PC-3 (cell line): ENCODE data around the gene TNS3. TPM values are rescaled to one million over a fixed set of nuclear protein-coding genes. Genes with fewer than 3 reads are reported as not detected.

Source experiments
- ATAC-seq: fragments of 200-7000 bp; cut with Tn5 transposase; 2 replicates; pipeline ENCODE4 v1.9.1; 2020; ENCODE audit warnings: mild to moderate bottlenecking, moderate library complexity
- BruUV-seq: library from RNA; stranded (reverse); fragments of 400-500 nt; replicated peaks from 2 replicates; lab custom pipeline; 2021; lab: Mats Ljungman, UMichigan
- CTCF ChIA-PET: fragments of 300-600 bp; sonication (Branson Sonifier 250); formaldehyde crosslinking; loops from one replicate; lab custom pipeline; 2022; ENCODE audit warnings: antibody characterized with exemption; lab: Charles Lee
- POLR2A ChIA-PET: fragments of 300-600 bp; sonication (Branson Sonifier 250); formaldehyde crosslinking; loops from one replicate; lab custom pipeline; 2022; ENCODE audit warnings: antibody characterized with exemption; ENCODE audit not compliant: unreplicated experiment; lab: Charles Lee
- DNase-seq: peaks from one replicate; pipeline ENCODE4 v3.0.0-alpha.2; 2015
- H2AFZ ChIP-seq: fragments of 300-600 bp; sonication (generic); 2 replicates; pipeline ENCODE4 v1.6.0; 2016; ENCODE audit warnings: antibody characterized with exemption, low read length
- H3F3A ChIP-seq: fragments of 300-600 bp; sonication (generic); one replicate; pipeline ENCODE4 v1.6.0; 2017; ENCODE audit warnings: antibody characterized with exemption, low read length, control low read depth, mild to moderate bottlenecking; ENCODE audit not compliant: unreplicated experiment
- H3K27ac ChIP-seq: fragments of 300-600 bp; sonication (generic); 2 replicates; pipeline ENCODE4 v1.5.1; 2016; ENCODE audit warnings: mild to moderate bottlenecking, low read length
- H3K27me3 ChIP-seq: fragments of 300-600 bp; sonication (generic); 2 replicates; pipeline ENCODE4 v1.6.1; 2016; ENCODE audit warnings: low read length, mixed read lengths
- H3K36me3 ChIP-seq: fragments of 300-600 bp; sonication (generic); 2 replicates; pipeline ENCODE4 v1.6.1; 2016; ENCODE audit warnings: low read depth, mixed run types, low read length, mixed read lengths
- H3K4me1 ChIP-seq: fragments of 300-600 bp; sonication (generic); 2 replicates; pipeline ENCODE4 v1.5.1; 2016; ENCODE audit warnings: low read length; ENCODE audit not compliant: insufficient read depth
- H3K4me2 ChIP-seq: fragments of 300-600 bp; sonication (generic); 2 replicates; pipeline ENCODE4 v1.6.0; 2016; ENCODE audit warnings: low read length
- H3K4me3 ChIP-seq: fragments of 300-600 bp; sonication (generic); 2 replicates; pipeline ENCODE4 v1.5.1; 2016; ENCODE audit warnings: mild to moderate bottlenecking, low read length, mixed read lengths
- H3K79me2 ChIP-seq: fragments of 300-600 bp; sonication (generic); 2 replicates; pipeline ENCODE4 v1.6.1; 2017; ENCODE audit warnings: low read length, mixed read lengths
- H3K9ac ChIP-seq: fragments of 300-600 bp; sonication (generic); 2 replicates; pipeline ENCODE4 v1.6.0; 2016; ENCODE audit warnings: mild to moderate bottlenecking, low read length
- H3K9me2 ChIP-seq: fragments of 300-600 bp; sonication (generic); replicated peaks from 2 replicates; pipeline ENCODE4 v1.6.1; 2016; ENCODE audit warnings: mixed run types, low read length, mixed read lengths
- H3K9me3 ChIP-seq: fragments of 300-600 bp; sonication (generic); 2 replicates; pipeline ENCODE4 v1.6.1; 2016; ENCODE audit warnings: low read length, mixed read lengths
- H4K20me1 ChIP-seq: fragments of 300-600 bp; sonication (generic); 2 replicates; pipeline ENCODE4 v1.6.1; 2016; ENCODE audit warnings: low read length, mixed read lengths
- CTCF ChIP-seq: fragments of 300-600 bp; sonication (generic); conservative IDR thresholded peaks from 2 replicates; pipeline ENCODE4 v1.5.1; 2017; ENCODE audit warnings: antibody characterized with exemption, low read depth, mild to moderate bottlenecking, low read length
- EZH2 ChIP-seq: fragments of 300-600 bp; sonication (generic); IDR thresholded peaks from one replicate; pipeline ENCODE4 v1.6.1; 2017; ENCODE audit warnings: antibody characterized with exemption, mild to moderate bottlenecking, low read length; ENCODE audit not compliant: unreplicated experiment
- EZH2phosphoT487 ChIP-seq: fragments of 300-600 bp; sonication (generic); IDR thresholded peaks from 2 replicates; pipeline ENCODE4 v1.6.1; 2018; ENCODE audit warnings: mild to moderate bottlenecking, antibody characterized with exemption, low read length, borderline replicate concordance
- intact Hi-C: fragments of 100-400 bp; cut with micrococcal nuclease; formaldehyde crosslinking; loops from 2 replicates; pipeline ENCODE4 v1.9.0; 2023
- total RNA-seq: library from RNA; depleted of rRNA; stranded (reverse); fragments of >200 nt; gene quantifications from 2 replicates; pipeline ENCODE4 v1.2.3, GENCODE V29; 2014

TNS3 gene
- total RNA-seq, 1 experiment from 2014 or later: 72.3 TPM

DNA sequence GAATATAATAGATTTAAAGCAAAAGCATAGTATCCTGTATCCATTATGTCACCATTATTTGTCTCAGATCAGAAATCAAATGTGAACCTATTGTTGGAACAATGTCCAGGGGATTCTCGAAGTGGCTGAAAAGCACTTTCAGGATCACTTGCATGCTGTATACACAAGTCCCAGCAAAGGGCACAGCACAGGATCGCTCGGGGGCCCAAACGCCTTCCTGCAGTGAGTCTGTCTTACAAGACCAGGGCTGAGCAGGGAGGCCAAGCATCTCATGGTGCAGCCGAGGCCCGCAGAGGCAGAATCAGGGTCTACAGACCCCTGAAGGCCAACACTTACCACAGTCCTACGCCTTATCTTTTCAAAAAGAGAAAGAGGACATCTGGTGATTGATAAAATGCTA is 92.3 kb downstream of the TNS3 start:
- H3K4me1 ChIP-seq: peaks cover 31% of the 10 kb centered on the region
- no peak overlapping the region for H3K9ac ChIP-seq
- H3K79me2 ChIP-seq: peaks cover 92% of the 10 kb centered on the region
- ChIA-PET POLR2A (no interaction called here), CTCF (no interaction called here)
- no peak overlapping the region for H3K27ac ChIP-seq
- intact Hi-C loops: no loop called here
- no peak for TF ChIP-seq EZH2phosphoT487
- no peak for TF ChIP-seq EZH2
- TF ChIP-seq CTCF: no peak
- no peaks in the 10 kb centered on the region for H3K9me3 ChIP-seq
- BruUV-seq: no TSS peak
- no peaks in the 10 kb centered on the region for H4K20me1 ChIP-seq
- no peak overlapping the region for H2AFZ ChIP-seq
- H3K4me2 ChIP-seq: no peak overlapping the region
- ATAC-seq: no peak
- H3F3A ChIP-seq: no peaks in the 10 kb centered on the region
- no peak for DNase-seq
- H3K36me3 ChIP-seq: peaks cover 15% of the 10 kb centered on the region; the same call in 1 of the 2 replicates
- H3K9me2 ChIP-seq: no peaks in the 10 kb centered on the region
- H3K4me3 ChIP-seq: no peak overlapping the region
- H3K27me3 ChIP-seq: no peaks in the 10 kb centered on the region

- ATAC-seq (no peak), DNase-seq (no peak)
- Histone ChIP-seq H3F3A (no peaks in the 10 kb centered on the region), H3K36me3 (peaks cover 15% of the 10 kb centered on the region; the same call in 1 of the 2 replicates), H3K79me2 (peaks cover 93% of the 10 kb centered on the region), H3K4me2 (no peak overlapping the region), H3K27ac (no peak overlapping the region), H3K9me3 (no peaks in the 10 kb centered on the region), H4K20me1 (no peaks in the 10 kb centered on the region), H3K9ac (no peak overlapping the region), H2AFZ (no peak overlapping the region), H3K4me1 (peaks cover 25% of the 10 kb centered on the region), H3K27me3 (no peaks in the 10 kb centered on the region), H3K9me2 (no peaks in the 10 kb centered on the region), H3K4me3 (no peak overlapping the region)
- TF ChIP-seq EZH2: no peak
- no peak for TF ChIP-seq CTCF
- no peak for TF ChIP-seq EZH2phosphoT487
- BruUV-seq: no TSS peak
- ChIA-PET POLR2A (no interaction called here), CTCF (no interaction called here)
- intact Hi-C loops: no loop called here
Observed at GRCh38 chr7:47488969-47489342, 93.0 kb downstream of the TNS3 start.

GRCh38 chr7:47488201-47488968 is 93.5 kb downstream of the TNS3 start:
- H3K27ac ChIP-seq: no peak overlapping the region
- intact Hi-C loops: no loop called here
- TF ChIP-seq EZH2phosphoT487 (no peak), CTCF (no peak), EZH2 (no peak)
- no peak overlapping the region for H3K4me3 ChIP-seq
- BruUV-seq: no TSS peak
- H3K9me3 ChIP-seq: no peaks in the 10 kb centered on the region
- no peaks in the 10 kb centered on the region for H3K27me3 ChIP-seq
- ChIA-PET CTCF (no interaction called here), POLR2A (no interaction called here)
- no peak overlapping the region for H3K9ac ChIP-seq
- H3K79me2 ChIP-seq: peaks cover 98% of the 10 kb centered on the region
- H3K4me2 ChIP-seq: no peak overlapping the region
- no peaks in the 10 kb centered on the region for H4K20me1 ChIP-seq
- peaks cover 21% of the 10 kb centered on the region for H3K4me1 ChIP-seq
- no peak overlapping the region for H2AFZ ChIP-seq
- H3K9me2 ChIP-seq: no peaks in the 10 kb centered on the region
- no peaks in the 10 kb centered on the region for H3F3A ChIP-seq
- H3K36me3 ChIP-seq: peaks cover 15% of the 10 kb centered on the region; the same call in 1 of the 2 replicates
- no peak for DNase-seq
- no peak for ATAC-seq
